Mesodermal cell (in vitro differentiated cells): ENCODE data around the gene SCMH1.
"Not testable (repeated sequence)": the region's sequence is repeated elsewhere in the genome, so short reads cannot be mapped to it uniquely, and the experiment has no call there.

Experiments used
- H3K27ac ChIP-seq: 2 replicates; pipeline ENCODE4 v1.7.0; 2013; ENCODE audit warnings: mild to moderate bottlenecking, low read depth, low read length, moderate library complexity; ENCODE audit not compliant: severe bottlenecking
- H3K36me3 ChIP-seq: 2 replicates; pipeline ENCODE4 v1.7.1; 2013; ENCODE audit warnings: mild to moderate bottlenecking, low read length, moderate library complexity; ENCODE audit not compliant: control insufficient read depth, insufficient read depth
- H3K4me1 ChIP-seq: one replicate; pipeline ENCODE4 v1.7.1; 2013; ENCODE audit warnings: mild to moderate bottlenecking, low read length; ENCODE audit not compliant: insufficient read depth, control insufficient read depth, poor library complexity, severe bottlenecking
- H3K4me3 ChIP-seq: 2 replicates; pipeline ENCODE4 v1.7.0; 2013; ENCODE audit warnings: low read length, control low read depth, mild to moderate bottlenecking; ENCODE audit not compliant: insufficient read depth, poor library complexity, severe bottlenecking; ENCODE audit errors: extremely low read depth
- H3K9me3 ChIP-seq: 2 replicates; pipeline ENCODE4 v1.7.1; 2013; ENCODE audit warnings: mild to moderate bottlenecking, low read length, moderate library complexity; ENCODE audit not compliant: control insufficient read depth
- WGBS, 2 experiments: methylation state at CpG; one replicate each; pipeline ENCODE4 v1.1.5; 2013; ENCODE audit warnings: missing lambda C conversion rate in 2 of 2; ENCODE audit not compliant: insufficient coverage in 2 of 2; 5-methylcytosine and 5-hydroxymethylcytosine counted together

SCMH1 gene

GRCh38 chr1:41251120-41251519 is 9.0 kb upstream of the SCMH1 start:
- H3K36me3 ChIP-seq, H3K4me1 ChIP-seq, H3K4me3 ChIP-seq, H3K9me3 ChIP-seq, H3K27ac ChIP-seq: not testable (repeated sequence)
- no CpG with 5 or more reads among the region's 1 CpG for WGBS, 2 experiments

- H3K27ac ChIP-seq = no peak overlapping the region
- peaks cover 11% of the 10 kb centered on the region for H3K4me1 ChIP-seq
- no peaks in the 10 kb centered on the region for H3K36me3 ChIP-seq
- no peak overlapping the region for H3K4me3 ChIP-seq
- H3K9me3 ChIP-seq = no peaks in the 10 kb centered on the region
- 91 to 94% methylated on average over 4 of the region's 5 CpGs for WGBS, 2 experiments
Measured at GRCh38 chr1:41249319-41249718, 7.2 kb upstream of the SCMH1 start.

DNA sequence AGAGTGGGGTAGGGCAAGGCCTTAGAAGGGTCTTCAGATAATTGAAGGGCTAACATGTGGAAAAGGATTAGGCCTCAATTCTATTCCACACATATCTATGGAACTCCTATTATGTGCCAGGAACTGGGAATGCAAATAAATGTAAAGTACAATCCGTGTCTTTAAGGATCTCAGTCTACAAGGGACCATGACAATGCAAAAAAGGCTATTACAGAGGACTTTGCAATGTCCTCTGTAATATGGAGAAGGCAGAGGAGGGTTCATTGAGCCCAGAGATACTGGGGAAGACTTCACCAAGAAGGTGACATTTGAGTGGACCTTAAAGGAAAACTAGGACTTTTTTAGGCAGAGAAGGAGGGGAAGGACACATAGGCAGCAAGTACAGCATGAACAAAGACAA is 4.5 kb upstream of the SCMH1 start:
- Histone ChIP-seq H3K27ac (no peak overlapping the region), H3K36me3 (no peaks in the 10 kb centered on the region), H3K9me3 (no peaks in the 10 kb centered on the region), H3K4me1 (peaks cover 11% of the 10 kb centered on the region), H3K4me3 (no peak overlapping the region)
- WGBS, 2 experiments = 63 to 70% methylated on average over 1 of the region's 1 CpG

- Histone ChIP-seq H3K4me3 (no peak overlapping the region), H3K36me3 (no peaks in the 10 kb centered on the region), H3K4me1 (peaks cover 16% of the 10 kb centered on the region), H3K27ac (no peak overlapping the region), H3K9me3 (no peaks in the 10 kb centered on the region)
- WGBS, 2 experiments = no CpG with 5 or more reads among the region's 2 CpGs
Measured at GRCh38 chr1:41245659-41246058, 3.6 kb upstream of the SCMH1 start.

DNA sequence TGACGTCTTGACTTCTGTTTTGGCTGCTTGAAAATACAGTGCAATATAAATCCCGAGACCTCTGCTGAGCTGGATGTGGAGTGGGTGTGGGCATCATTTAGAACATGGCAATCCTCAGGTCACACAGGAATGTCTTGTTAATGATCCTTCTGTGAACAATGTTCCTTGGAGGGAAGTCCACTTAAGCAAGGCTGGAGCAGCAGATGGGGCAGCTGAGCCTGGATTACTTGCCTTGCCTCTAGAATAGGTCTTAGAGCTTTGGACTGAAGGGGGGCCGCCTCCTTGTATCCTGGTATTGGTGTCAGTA is 926 bp upstream of the SCMH1 start:
- no peak overlapping the region for H3K27ac ChIP-seq

GRCh38 chr1:41242342-41243078 is 404 bp upstream of the SCMH1 start:
- peak overlapping the region; percentile 50 for H3K4me3 ChIP-seq
- H3K27ac ChIP-seq = peak overlapping the region; percentile 61
- peaks cover 27% of the 10 kb centered on the region for H3K4me1 ChIP-seq
- no peaks in the 10 kb centered on the region for H3K9me3 ChIP-seq
- H3K36me3 ChIP-seq = no peaks in the 10 kb centered on the region
- 17 to 19% methylated on average over 49 of the region's 51 CpGs for WGBS, 2 experiments

More for the DNA sequence above, 926 bp upstream of the SCMH1 start:
- peak overlapping the region; percentile 50 for H3K4me3 ChIP-seq
- peaks cover 24% of the 10 kb centered on the region for H3K4me1 ChIP-seq
- no peaks in the 10 kb centered on the region for H3K36me3 ChIP-seq
- 93 to 94% methylated on average over 2 to 3 of the region's 3 CpGs for WGBS, 2 experiments
- H3K9me3 ChIP-seq = no peaks in the 10 kb centered on the region

DNA sequence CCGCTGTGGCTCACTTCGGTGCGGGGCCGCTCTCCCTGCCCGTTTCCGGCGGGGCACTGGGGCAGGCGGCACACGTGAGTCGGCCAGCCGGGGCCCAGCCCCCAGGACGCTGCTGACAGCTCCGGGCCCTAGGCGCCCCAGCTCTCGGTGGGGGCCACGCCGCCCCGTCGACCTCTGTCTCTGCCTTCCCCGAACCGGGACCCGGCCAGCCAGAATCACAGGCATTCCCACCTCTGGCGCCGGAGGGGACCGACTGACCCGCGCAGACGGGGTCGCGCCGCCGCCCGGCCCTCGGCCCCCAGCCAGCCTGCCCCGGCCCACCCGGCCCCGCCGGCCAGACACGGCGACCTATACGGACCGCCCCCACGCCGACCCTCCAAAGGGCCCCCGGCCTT is 755 bp downstream of the SCMH1 start:
- Histone ChIP-seq H3K4me3 (peak overlapping the region; percentile 60), H3K4me1 (peaks cover 29% of the 10 kb centered on the region), H3K36me3 (no peaks in the 10 kb centered on the region), H3K9me3 (no peaks in the 10 kb centered on the region), H3K27ac (peak overlapping the region; percentile 57)
- WGBS, 2 experiments = 0 to 1% methylated on average over 31 to 45 of the region's 45 CpGs

DNA sequence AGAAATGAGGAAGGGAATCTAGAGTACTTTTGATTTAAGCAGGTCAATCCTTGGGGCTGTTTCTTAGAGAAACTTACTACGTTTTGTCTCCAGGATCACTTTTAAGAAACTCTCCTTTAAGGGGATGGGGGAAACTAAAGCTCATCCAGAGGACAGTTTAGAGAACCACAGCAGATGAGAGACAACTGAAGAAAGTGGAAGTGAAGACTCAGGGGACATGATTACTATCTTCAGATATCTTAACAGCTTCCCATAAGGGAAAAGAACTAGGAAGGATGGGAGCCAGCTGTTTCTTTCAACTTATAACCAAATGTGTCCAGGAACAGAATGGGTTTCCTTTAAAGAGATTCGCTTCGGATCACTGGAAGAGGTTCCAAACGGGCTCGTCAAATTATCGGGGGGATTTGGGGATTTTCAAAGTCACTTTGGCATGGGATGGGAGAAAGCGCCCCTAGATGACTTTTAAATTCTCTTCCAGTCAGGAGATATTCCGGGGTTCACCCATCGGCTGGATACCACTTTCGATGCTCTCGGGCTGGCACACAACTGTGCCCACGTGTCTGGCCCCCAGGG is 1.2 kb downstream of the SCMH1 start:
- WGBS, 2 experiments = 13 to 16% methylated on average over 10 to 11 of the region's 12 CpGs
- H3K27ac ChIP-seq = peak overlapping the region; percentile 57
- H3K36me3 ChIP-seq = no peaks in the 10 kb centered on the region
- H3K4me3 ChIP-seq = peak overlapping the region; percentile 60
- peaks cover 30% of the 10 kb centered on the region for H3K4me1 ChIP-seq
- H3K9me3 ChIP-seq = no peaks in the 10 kb centered on the region

- Histone ChIP-seq H3K36me3 (no peaks in the 10 kb centered on the region), H3K27ac (no peak overlapping the region), H3K4me3 (no peak overlapping the region), H3K4me1 (peaks cover 24% of the 10 kb centered on the region), H3K9me3 (no peaks in the 10 kb centered on the region)
Measured at GRCh38 chr1:41239988-41240610, 2.0 kb downstream of the SCMH1 start.

DNA sequence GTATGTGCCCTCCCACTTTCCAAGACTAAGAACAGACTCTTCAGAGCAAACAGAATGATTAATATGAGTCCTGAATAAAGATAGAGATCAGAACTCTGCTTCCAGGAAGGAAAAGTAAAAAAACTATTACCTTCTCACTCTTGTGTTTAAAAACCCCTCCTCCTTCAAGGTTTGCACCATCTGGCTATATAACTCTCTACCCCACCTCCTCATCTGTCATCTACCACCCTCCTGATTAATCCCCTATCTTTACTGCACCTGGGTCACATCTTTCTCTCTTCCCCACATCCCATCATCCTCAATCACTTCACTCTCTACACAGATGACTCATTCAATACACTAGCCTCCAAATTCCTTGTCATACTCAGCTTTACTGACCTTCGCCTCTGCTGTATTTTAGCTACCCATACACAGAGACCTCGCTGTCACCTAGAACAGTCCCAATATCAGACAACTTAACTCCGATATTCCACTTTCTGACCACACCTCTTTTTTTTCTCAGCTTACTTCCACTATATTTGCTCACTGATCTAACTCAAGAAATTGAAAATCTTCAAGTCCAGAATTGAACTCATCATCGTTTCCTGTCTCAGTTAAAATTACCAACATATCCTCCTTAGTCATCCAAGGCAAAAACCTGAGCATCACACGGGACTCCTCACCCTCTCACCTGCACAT is 3.7 kb downstream of the SCMH1 start:
- H3K4me1 ChIP-seq = peaks cover 24% of the 10 kb centered on the region
- 84 to 98% methylated on average over 5 of the region's 5 CpGs for WGBS, 2 experiments
- no peaks in the 10 kb centered on the region for H3K9me3 ChIP-seq
- H3K36me3 ChIP-seq = no peaks in the 10 kb centered on the region
- H3K27ac ChIP-seq = no peak overlapping the region
- H3K4me3 ChIP-seq = no peak overlapping the region

GRCh38 chr1:41236781-41237180 is 5.3 kb downstream of the SCMH1 start:
- no peaks in the 10 kb centered on the region for H3K9me3 ChIP-seq
- WGBS, 2 experiments = no CpG with 5 or more reads among the region's 2 CpGs
- H3K4me3 ChIP-seq = no peak overlapping the region
- no peak overlapping the region for H3K27ac ChIP-seq
- H3K4me1 ChIP-seq = peaks cover 24% of the 10 kb centered on the region
- H3K36me3 ChIP-seq = no peaks in the 10 kb centered on the region
